T1000 (cell line): ENCODE measurements around the gene NXF2.
"Not testable (repeated sequence)": the region's sequence is repeated elsewhere in the genome, so short reads cannot be mapped to it uniquely, and the experiment has no call there.

Experiments used
- DNase-seq: peaks from one replicate; lab custom pipeline; 2025; ENCODE audit warnings: mixed read lengths; lab: John Stamatoyannopoulos, UW

The NXF2 gene

GRCh38 chrX:102246893-102247292 lies at the start of gene NXF2:
TSS of gene NXF2 (plus strand) at chrX:102247167. CDS start at chrX:102307079, 59,912 bp downstream.
- DNase-seq: not testable (repeated sequence)

DNA sequence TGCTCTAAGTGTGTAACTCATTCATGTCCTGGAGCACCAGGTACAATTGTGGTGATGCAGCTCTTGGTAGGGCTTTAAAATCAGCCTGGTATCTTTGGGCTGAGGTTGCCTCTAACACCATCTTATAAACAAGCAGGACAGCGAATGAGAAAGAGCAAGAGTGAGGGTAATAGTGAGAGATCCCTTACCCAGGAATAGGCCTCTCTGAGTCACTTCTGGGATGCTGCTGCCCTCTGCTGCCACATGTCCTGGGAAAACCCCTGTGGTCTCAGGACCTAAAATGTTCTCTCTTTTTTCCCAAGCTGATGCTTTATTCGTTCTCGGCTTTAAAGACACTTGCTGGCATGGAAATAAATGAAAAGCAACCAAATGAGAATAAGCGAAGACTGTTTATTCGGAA lies 39.0 kb upstream of the NXF2 start:
- not testable (repeated sequence) for DNase-seq

DNA sequence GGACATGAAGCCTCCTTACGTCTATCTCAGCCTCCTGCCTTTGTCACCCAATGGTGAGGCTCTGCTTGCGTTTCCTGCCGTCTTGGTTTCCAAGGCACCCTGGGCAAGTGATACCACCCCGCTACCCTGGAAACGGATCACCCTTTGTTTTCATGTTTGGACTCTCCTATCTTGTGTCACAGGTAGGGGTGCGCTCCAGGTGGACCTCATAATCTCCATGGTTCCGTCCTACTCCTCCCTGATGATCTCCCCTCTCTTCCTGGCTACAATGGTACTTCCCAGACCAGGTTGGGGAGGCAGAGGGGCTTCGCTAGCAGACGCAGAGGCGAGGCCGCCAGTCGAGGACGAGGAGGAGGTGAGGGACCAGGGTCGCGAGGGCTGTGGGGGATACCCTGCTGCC lies 32.0 kb upstream of the NXF2 start, which contains the start of gene TCP11X1:
TCP11X1 (plus strand) TSS at position 316 of the 400 bp plus-strand sequence.
- DNase-seq: not testable (repeated sequence)

DNA sequence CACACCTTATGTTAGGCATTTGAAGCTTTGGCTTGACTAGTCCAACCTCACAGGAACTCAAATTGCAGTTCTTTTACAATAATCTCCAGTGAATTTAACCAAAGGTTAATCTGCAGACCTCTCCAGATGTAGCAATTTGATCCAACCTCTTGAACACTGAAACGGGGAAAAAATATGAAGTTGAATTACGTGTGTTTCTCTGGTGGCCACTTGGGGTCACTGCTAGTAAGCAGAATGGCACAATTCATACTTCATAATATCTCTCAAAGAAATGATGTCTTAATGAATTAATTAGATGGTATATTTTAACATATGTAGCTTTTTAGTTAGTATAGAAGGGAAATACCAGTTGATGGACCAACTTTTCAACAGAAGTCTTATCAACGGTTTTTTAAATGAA lies 30.5 kb upstream of the NXF2 start:
- DNase-seq: not testable (repeated sequence)

GRCh38 chrX:102235678-102236077 lies 11.3 kb upstream of the NXF2 start:
- DNase-seq: not testable (repeated sequence)

- DNase-seq: not testable (repeated sequence)
Measured at GRCh38 chrX:102240265-102240664, 6.7 kb upstream of the NXF2 start.

DNA sequence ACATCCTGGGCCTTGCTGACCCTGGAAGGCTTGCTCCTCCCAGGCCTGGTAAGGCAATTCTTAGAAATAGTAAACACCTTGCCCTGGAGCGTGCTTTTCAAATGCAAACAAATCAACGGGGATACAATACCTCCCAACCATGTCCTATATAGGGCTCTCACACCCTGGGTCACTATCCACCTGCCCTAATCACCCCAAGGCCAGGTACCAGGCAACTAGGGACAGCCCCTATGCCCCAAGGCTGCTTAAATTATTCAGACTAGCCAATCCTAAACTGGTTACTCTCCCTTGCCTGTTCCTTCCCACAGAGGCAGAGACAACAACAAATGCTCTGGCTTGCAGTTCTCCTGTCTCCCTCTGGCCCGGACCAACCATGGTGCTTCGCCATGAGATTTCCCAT lies 25.3 kb downstream of the NXF2 start:
- not testable (repeated sequence) for DNase-seq

DNA sequence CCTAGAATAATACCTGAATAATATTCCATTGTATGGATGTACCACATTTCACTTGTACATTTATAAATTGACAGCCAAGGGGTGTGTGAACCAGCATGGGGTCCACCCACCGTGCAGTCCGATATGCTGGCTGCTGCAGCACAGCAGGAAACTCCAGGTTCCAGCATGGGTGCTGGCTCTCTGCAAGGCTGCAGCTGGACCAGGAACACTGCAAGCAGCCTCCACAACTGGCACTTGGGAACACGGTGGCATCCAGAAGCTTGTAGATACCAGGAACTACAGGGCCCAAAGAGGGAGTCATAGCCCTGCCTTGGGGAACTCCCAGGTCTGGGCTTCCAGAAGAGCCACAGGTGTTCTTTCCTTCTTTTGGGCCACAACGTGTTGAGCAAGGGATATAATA lies 91.2 kb downstream of the NXF2 start:
- DNase-seq: no peak

- DNase-seq: no peak
Measured at GRCh38 chrX:102339312-102340298, 92.6 kb downstream of the NXF2 start.

DNA sequence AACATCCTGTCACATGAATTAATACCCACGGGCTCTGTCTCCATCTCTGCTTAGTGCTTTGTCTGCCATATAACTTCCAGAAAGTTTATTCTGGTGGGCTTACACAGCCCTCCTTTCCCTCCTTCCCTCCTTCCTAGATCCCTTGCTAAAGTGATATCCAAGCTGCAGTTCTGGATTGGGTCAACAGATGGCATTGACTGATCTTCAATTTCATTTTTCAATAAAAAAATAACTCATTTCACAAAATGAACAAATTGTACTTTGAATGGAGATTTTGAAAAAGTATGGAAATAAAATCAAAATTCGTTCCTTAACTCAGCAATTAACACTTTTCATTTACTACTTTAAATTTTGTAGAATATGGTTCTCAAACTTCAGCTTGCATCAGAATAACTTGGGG lies 94.9 kb downstream of the NXF2 start:
- DNase-seq: no peak

DNA sequence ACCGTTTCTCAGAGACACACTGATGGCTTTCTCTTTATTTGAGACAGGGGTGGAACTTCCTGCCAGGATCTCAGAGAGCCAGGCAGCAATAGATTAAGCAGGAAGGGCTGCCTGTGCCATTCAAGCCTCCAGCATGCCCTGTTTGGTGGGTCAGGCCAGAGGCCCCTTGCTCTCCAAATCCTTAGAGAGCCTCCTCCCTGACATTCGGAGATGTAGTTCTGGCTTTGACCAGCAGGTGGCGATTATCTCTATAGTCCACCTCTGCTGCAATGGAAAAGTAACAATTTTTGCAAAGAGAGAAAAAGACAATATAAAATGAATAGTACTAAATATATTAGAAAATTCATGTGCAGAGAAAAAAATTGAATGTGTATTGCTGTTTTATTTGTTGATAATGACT lies 98.9 kb downstream of the NXF2 start:
- no peak for DNase-seq
